Thymus (tissue), 11 donors: ENCODE measurements around the gene OR13A1. TPM values are rescaled to one million over a fixed set of nuclear protein-coding genes. Genes with fewer than 3 reads are reported as not detected.
"Not testable (repeated sequence)": the region's sequence is repeated elsewhere in the genome, so short reads cannot be mapped to it uniquely, and the experiment has no call there.

Experiments
- DNase-seq, 9 donors: peaks; one replicate each; pipeline ENCODE4 v3.0.0-alpha.2; 2013; ENCODE audit warnings: low spot score in 9 of 9, low read depth in 6 of 9, missing footprints in 1 of 9
- H3K27ac ChIP-seq, 2 donors: one replicate each; pipeline ENCODE4 v1.5.1; 2013; ENCODE audit warnings: control low read depth in 1 of 2, low read depth in 1 of 2, low read length in 1 of 2, mild to moderate bottlenecking in 1 of 2, moderate library complexity in 1 of 2
- H3K27me3 ChIP-seq, 2 donors: one replicate each; pipeline ENCODE4 v1.5.1; 2013; ENCODE audit warnings: low read length in 1 of 2; ENCODE audit not compliant: control insufficient read depth in 2 of 2, insufficient read depth in 1 of 2
- H3K36me3 ChIP-seq, 2 donors: one replicate each; pipeline ENCODE4 v1.5.1; 2013; ENCODE audit warnings: low read length in 1 of 2, mild to moderate bottlenecking in 1 of 2, moderate library complexity in 1 of 2; ENCODE audit not compliant: control insufficient read depth in 2 of 2, insufficient read depth in 2 of 2
- H3K4me1 ChIP-seq, 2 donors: one replicate each; pipeline ENCODE4 v1.5.1; 2013; ENCODE audit warnings: low read length in 2 of 2; ENCODE audit not compliant: control insufficient read depth in 2 of 2, insufficient read depth in 2 of 2
- H3K4me3 ChIP-seq, 2 donors: one replicate each; pipeline ENCODE4 v1.5.1; 2013; ENCODE audit warnings: low read length in 2 of 2, control low read depth in 1 of 2, mild to moderate bottlenecking in 1 of 2
- H3K9me3 ChIP-seq, 2 donors: one replicate each; pipeline ENCODE4 v1.5.1; 2013; ENCODE audit warnings: low read length in 1 of 2, mild to moderate bottlenecking in 1 of 2; ENCODE audit not compliant: control insufficient read depth in 2 of 2, insufficient read depth in 1 of 2
- WGBS: extraction: QIAGEN DNeasy Blood & Tissue Kit; methylation state at CpG from one replicate; pipeline ENCODE4 v1.1.7; 2013; 5-methylcytosine and 5-hydroxymethylcytosine counted together
- polyA plus RNA-seq: library from polyadenylated mRNA; stranded (reverse); fragments of 200-250 nt; gene quantifications from one replicate; pipeline ENCODE4 v1.2.3, GENCODE V29; 2013
- total RNA-seq: library from RNA; stranded (reverse); fragments of 120-200 nt; gene quantifications from one replicate; pipeline ENCODE4 v1.2.4, GENCODE V29; 2013
- donor health status: healthy.

Gene OR13A1
- total and polyA plus RNA-seq, 2 donors = 0.28 to 2.2 TPM

DNA sequence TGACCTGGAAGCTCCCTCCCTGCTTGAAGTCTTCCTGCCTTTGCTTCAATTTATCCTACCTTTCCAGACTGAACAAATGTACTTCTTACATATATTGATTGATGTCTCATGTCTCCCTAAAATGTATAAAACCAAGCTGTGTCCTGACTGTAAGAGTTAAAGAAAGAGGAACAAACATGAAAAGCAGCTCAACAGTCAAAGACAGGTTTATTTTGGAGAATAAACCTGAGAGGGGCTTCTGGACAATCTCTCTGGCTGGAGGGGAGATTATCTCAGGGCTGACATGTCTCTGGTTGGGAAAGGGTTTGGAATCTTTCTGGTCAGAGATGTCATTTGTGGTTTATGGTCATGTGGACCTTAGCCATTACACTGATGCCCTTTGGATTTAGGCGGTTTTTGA, 41.0 kb downstream of the OR13A1 start:
- Histone ChIP-seq H3K4me3 (no peak overlapping the region), H3K27ac (no peak overlapping the region), H3K27me3 (no peaks in the 10 kb centered on the region), H3K9me3 (no peaks in the 10 kb centered on the region), H3K36me3 (no peaks in the 10 kb centered on the region), H3K4me1 (no peaks in the 10 kb centered on the region)
- WGBS = 95% methylated on average over 1 of the region's 1 CpG
- DNase-seq = no peak

DNA sequence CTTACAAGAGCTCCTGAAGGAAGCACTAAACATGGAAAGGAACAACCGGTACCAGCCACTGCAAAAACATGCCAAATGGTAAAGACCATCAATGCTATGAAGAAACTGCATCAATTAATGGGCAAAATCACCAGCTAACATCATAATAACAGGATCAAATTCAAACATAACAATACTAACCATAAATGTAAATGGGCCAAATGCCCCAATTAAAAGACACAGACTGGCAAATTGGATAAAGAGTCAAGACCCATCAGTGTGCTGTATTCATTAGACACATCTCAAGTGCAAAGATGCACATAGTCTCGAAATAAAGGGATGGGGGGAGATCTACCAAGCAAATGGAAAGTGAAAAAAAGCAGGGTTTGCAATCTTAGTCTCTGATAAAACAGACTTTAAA, 47.6 kb downstream of the OR13A1 start:
- H3K36me3 ChIP-seq, H3K4me3 ChIP-seq, H3K9me3 ChIP-seq, H3K27me3 ChIP-seq, DNase-seq, H3K4me1 ChIP-seq, H3K27ac ChIP-seq: not testable (repeated sequence)
- 94% methylated on average over 2 of the region's 2 CpGs for WGBS

DNA sequence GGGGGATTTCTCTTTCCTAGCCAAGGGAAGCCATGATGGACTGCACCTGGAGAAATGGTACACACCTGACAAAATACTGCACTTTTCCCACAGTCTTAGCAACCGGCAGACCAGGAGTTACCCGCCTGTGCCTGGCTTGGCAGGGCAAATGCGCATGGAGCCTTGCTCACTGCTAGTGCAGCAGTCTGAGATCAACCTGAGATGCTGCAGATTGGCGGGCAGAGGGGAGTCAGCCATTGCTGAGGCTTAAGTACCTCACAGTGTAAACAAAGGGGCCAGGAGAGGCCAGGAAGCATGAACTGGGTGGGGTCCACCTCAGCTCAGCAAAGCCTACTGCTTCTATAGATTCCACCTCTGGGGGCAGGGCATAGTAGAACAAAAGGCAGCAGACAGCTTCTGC, 49.4 kb downstream of the OR13A1 start:
- H3K27me3 ChIP-seq = no peaks in the 10 kb centered on the region
- 96% methylated on average over 4 of the region's 4 CpGs for WGBS
- DNase-seq = no peak

DNA sequence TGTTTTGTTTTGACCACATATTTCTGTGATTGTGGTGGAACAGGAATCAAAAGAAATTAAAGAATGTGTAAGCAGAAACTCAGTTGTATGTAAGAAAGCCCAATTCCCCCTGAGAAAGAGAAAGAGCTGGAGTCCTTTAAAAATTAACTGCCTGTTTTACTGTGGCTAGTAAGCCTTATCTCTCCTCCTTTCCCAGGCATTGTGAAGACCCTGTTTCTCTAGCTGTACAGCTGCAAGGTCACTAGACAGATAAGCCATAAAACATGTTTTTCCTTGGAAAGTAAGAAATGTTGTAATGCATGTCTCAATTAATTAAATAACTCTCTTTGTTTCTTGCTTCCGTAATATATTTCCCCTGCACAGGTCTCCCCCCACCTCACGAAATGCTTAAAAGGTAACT, 53.5 kb downstream of the OR13A1 start:
- H3K4me1 ChIP-seq = no peaks in the 10 kb centered on the region
- 96% methylated on average over 2 of the region's 2 CpGs for WGBS
- no peaks in the 10 kb centered on the region for H3K27me3 ChIP-seq
- no peaks in the 10 kb centered on the region for H3K36me3 ChIP-seq
- no peak overlapping the region for H3K4me3 ChIP-seq
- H3K9me3 ChIP-seq = no peaks in the 10 kb centered on the region
- DNase-seq = no peak
- no peak overlapping the region for H3K27ac ChIP-seq

More for the DNA sequence above, 49.4 kb downstream of the OR13A1 start:
- H3K36me3 ChIP-seq = no peaks in the 10 kb centered on the region
- no peaks in the 10 kb centered on the region for H3K4me1 ChIP-seq
- H3K4me3 ChIP-seq = no peak overlapping the region
- H3K9me3 ChIP-seq = no peaks in the 10 kb centered on the region
- H3K27ac ChIP-seq = no peak overlapping the region

DNA sequence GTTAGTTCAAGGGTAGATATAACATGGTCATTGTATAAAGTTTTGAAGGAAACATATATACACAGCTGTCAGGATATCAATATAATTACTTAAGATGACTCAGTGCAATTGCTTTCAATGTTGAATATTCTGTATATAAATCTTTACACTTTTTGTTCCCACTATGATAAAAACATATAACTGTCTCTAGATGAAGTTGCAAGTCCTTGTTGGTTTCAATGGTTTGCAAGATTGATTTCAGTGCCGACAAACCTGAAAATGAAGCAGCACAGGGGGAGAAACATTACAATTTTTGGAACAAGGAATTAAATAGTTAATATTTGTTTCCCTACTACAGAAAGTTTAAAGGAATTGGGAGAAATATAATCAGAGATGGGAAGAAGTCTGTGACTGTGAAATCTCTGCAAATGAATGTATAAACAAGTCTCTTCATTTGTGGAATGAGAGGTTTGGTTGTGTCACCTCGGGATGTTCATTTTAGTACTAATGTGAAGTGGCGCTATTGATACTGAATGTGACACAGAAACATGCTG, 54.1 kb downstream of the OR13A1 start:
- H3K4me3 ChIP-seq = no peak overlapping the region
- H3K36me3 ChIP-seq = no peaks in the 10 kb centered on the region
- no peak overlapping the region for H3K27ac ChIP-seq
- no peak for DNase-seq
- no peaks in the 10 kb centered on the region for H3K27me3 ChIP-seq
- H3K4me1 ChIP-seq = no peaks in the 10 kb centered on the region
- H3K9me3 ChIP-seq = no peaks in the 10 kb centered on the region
- 97% methylated on average over 3 of the region's 3 CpGs for WGBS

DNA sequence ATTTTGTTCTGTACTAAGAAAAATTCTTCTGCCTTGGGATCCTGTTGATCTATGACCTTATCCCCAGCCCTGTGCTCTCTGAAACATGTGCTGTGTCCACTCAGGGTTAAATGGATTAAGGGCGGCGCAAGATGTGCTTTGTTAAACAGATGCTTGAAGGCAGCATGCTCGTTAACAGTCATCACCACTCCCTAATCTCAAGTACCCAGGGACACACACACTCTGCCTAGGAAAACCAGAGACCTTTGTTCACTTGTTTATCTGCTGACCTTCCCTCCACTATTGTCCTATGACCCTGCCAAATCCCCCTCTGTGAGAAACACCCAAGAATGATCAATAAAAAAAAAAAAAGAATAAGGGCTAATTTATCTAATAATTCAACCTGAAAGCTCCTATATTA, 54.8 kb downstream of the OR13A1 start:
- not testable (repeated sequence) for H3K9me3 ChIP-seq, H3K27me3 ChIP-seq, H3K27ac ChIP-seq, DNase-seq, H3K36me3 ChIP-seq, H3K4me1 ChIP-seq, H3K4me3 ChIP-seq
- WGBS = 87% methylated on average over 3 of the region's 3 CpGs

DNA sequence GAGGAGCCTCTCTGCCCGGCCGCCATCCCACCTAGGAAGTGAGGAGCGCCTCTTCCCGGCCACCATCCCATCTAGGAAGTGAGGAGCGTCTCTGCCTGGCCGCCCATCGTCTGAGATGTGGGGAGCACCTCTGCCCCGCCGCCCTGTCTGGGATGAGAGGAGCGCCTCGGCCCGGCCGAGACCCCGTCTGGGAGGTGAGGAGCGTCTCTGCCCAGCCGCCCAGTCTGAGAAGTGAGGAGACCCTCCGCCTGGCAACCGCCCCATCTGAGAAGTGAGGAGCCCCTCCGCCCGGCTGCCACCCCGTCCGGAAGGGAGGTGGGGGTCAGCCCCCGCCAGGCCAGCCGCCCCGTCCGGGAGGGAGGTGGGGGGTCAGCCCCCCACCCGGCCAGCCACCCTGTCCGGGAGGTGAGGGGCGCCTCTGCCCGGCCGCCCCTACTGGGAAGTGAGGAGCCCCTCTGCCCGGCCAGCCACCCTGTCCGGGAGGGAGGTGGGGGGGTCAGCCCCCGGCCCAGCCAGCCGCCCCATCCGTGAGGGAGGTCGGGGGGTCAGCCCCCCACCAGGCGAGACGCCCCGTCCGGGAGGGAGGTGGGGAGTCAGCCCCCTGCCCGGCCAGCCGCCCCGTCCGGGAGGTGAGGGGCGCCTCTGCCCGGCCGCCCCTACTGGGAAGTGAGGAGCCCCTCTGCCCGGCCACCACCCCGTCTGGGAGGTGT, 55.5 kb downstream of the OR13A1 start:
- not testable (repeated sequence) for DNase-seq

DNA sequence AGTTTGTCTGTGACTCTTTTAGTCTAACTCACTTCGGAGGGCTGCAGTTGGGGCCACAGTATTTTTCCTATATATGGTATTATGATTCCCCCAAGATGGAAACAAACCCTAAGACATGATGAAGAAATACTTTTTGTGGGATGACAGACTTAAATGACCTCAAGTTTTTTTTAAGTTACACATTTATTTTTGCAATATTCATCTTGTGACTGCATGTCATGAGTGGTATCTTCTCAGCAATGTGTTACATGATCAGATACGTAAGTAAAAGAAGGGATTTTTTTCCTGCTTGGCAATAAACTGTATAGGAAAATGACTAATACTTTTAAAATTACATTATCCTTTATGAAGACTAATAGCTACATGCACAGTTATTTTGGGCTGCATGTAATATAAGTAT, 57.8 kb downstream of the OR13A1 start:
- no peak overlapping the region for H3K4me3 ChIP-seq
- H3K27me3 ChIP-seq = no peaks in the 10 kb centered on the region
- no peaks in the 10 kb centered on the region for H3K36me3 ChIP-seq
- no peaks in the 10 kb centered on the region for H3K9me3 ChIP-seq
- DNase-seq = no peak
- H3K4me1 ChIP-seq = no peaks in the 10 kb centered on the region
- no peak overlapping the region for H3K27ac ChIP-seq
- WGBS = 95% methylated on average over 2 of the region's 2 CpGs

More for the DNA sequence above, 55.5 kb downstream of the OR13A1 start:
- not testable (repeated sequence) for H3K27me3 ChIP-seq, H3K36me3 ChIP-seq, H3K9me3 ChIP-seq, H3K4me1 ChIP-seq, H3K4me3 ChIP-seq, H3K27ac ChIP-seq
- WGBS = 95% methylated on average over 42 of the region's 50 CpGs

DNA sequence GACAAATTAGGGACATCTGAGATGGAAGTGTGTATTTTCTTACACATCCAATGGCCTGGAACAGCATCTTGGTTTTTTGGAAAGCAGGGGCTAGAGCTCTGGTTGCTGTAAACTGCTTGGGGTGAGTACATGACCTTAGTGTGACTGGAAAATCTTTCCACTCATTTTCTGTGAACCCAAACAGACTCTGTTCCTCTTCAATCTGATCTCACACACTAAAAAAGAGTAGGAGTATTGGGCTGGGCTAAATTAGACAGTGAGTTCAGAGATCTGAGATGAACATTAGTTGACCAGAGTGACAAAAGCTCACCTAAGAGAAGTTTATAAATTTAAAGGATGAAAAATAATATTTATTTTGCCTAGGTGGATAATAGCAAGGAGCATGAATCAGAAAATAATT, 59.2 kb downstream of the OR13A1 start:
- no peak for DNase-seq
- H3K4me3 ChIP-seq = no peak overlapping the region
- no peaks in the 10 kb centered on the region for H3K4me1 ChIP-seq
- H3K36me3 ChIP-seq = no peaks in the 10 kb centered on the region
- no peak overlapping the region for H3K27ac ChIP-seq
- no peaks in the 10 kb centered on the region for H3K27me3 ChIP-seq
- H3K9me3 ChIP-seq = no peaks in the 10 kb centered on the region
